GM15510 (cell line): ENCODE measurements around the gene GJC3.
A peak's percentile ranks its signal among the peaks of the same experiment; 100 is the strongest.

Experiments used
- POLR2A ChIP-seq: IDR thresholded peaks from 3 replicates; pipeline ENCODE4 v1.6.1; 2011; ENCODE audit warnings: borderline replicate concordance; ENCODE audit not compliant: insufficient read length; ENCODE audit errors: extremely low read depth

The GJC3 gene

GRCh38 chr7:99930376-99930775 is 956 bp upstream of the GJC3 start:
- no peak for TF ChIP-seq POLR2A

- TF ChIP-seq POLR2A: no peak
Observed at GRCh38 chr7:99929730-99930053, 272 bp upstream of the GJC3 start.

- TF ChIP-seq POLR2A: no peak
Observed at GRCh38 chr7:99928188-99928587, 1.2 kb downstream of the GJC3 start.

GRCh38 chr7:99927536-99927935 is 1.9 kb downstream of the GJC3 start:
- TF ChIP-seq POLR2A: no peak

- TF ChIP-seq POLR2A: no peak
Observed at GRCh38 chr7:99926321-99926720, 3.1 kb downstream of the GJC3 start.

- TF ChIP-seq POLR2A: no peak
Observed at GRCh38 chr7:99923200-99923599, 6.2 kb downstream of the GJC3 start.

GRCh38 chr7:99920149-99920548 is 9.3 kb downstream of the GJC3 start:
- TF ChIP-seq POLR2A: no peak

- no peak for TF ChIP-seq POLR2A
Observed at GRCh38 chr7:99919814-99920112, 9.7 kb downstream of the GJC3 start.

GRCh38 chr7:99918959-99919813 is 10.2 kb downstream of the GJC3 start, which contains the start of gene TRIM4:
TSS of gene TRIM4 (minus strand) at chr7:99919530. CDS start at chr7:99919401, 129 bp downstream.
- TF ChIP-seq POLR2A: peak; percentile 86

- TF ChIP-seq POLR2A: no peak
Observed at GRCh38 chr7:99910976-99911375, 18.4 kb downstream of the GJC3 start.

- TF ChIP-seq POLR2A: no peak
Observed at GRCh38 chr7:99901581-99901980, 27.8 kb downstream of the GJC3 start.

GRCh38 chr7:99899830-99900519 is 29.4 kb downstream of the GJC3 start:
- no peak for TF ChIP-seq POLR2A

GRCh38 chr7:99898836-99899235 is 30.6 kb downstream of the GJC3 start:
- TF ChIP-seq POLR2A: no peak

- TF ChIP-seq POLR2A: no peak
Observed at GRCh38 chr7:99898023-99898357, 31.4 kb downstream of the GJC3 start.

GRCh38 chr7:99897322-99898022 is 31.9 kb downstream of the GJC3 start:
- TF ChIP-seq POLR2A: no peak

- no peak for TF ChIP-seq POLR2A
Observed at GRCh38 chr7:99894738-99895137, 34.7 kb downstream of the GJC3 start.
